ENCODE data around the gene PGBD2. TPM values are rescaled to one million over a fixed set of nuclear protein-coding genes. Genes with fewer than 3 reads are reported as not detected.

Gene PGBD2
- total and polyA plus RNA-seq, 2 of the 13 experiments (the other 11 are each of a cell fraction or from before 2014, with no cell fraction given) = 6.0 to 7.4 TPM

GRCh38 chr1:248873409-248873992 is 32.5 kb upstream of the PGBD2 start (continued):
- TF ChIP-seq ZNF619 (CRISPR knock-in tag; IDR thresholded peaks at IDR 0.05) (0 out of 2 replicates have a peak, but pooled peaks have one; percentile 37), ZBTB26 (CRISPR knock-in tag; IDR thresholded peaks at IDR 0.05; ENCODE audit: borderline replicate concordance) (peak; percentile 80; the same call in 1 of the 2 replicates), NR0B2 (CRISPR knock-in tag; IDR thresholded peaks at IDR 0.05) (peak; percentile 53), SIN3B (IDR thresholded peaks at IDR 0.05; ENCODE audit: low read length) (no peak), MEIS1 (CRISPR knock-in tag; IDR thresholded peaks at IDR 0.05; ENCODE audit: borderline replicate concordance) (0 out of 2 replicates have a peak, but pooled peaks have one; percentile 20), ZHX1 (CRISPR knock-in tag; IDR thresholded peaks at IDR 0.05; ENCODE audit: low read depth) (peak; percentile 67; the same call in 1 of the 2 replicates), ZNF800 (CRISPR knock-in tag; IDR thresholded peaks at IDR 0.05) (peak; percentile 71), CBX5 (CRISPR knock-in tag; IDR thresholded peaks at IDR 0.05; ENCODE audit: borderline replicate concordance) (peak; percentile 56; the same call in 1 of the 2 replicates), CENPBD1 (CRISPR knock-in tag; IDR thresholded peaks at IDR 0.05; ENCODE audit: borderline replicate concordance, low read depth) (no peak), IKZF4 (CRISPR knock-in tag; IDR thresholded peaks at IDR 0.05; ENCODE audit: borderline replicate concordance, low read depth, not compliant biosample characterization) (peak; percentile 17), KAT7 (CRISPR knock-in tag; IDR thresholded peaks at IDR 0.05; ENCODE audit: borderline replicate concordance) (no peak; the same call in 1 of the 2 replicates), GFI1 (CRISPR knock-in tag; IDR thresholded peaks at IDR 0.05; ENCODE audit: borderline replicate concordance) (peak; percentile 45; the same call in 1 of the 2 replicates), ZSCAN21 (CRISPR knock-in tag; IDR thresholded peaks at IDR 0.05; ENCODE audit: borderline replicate concordance) (peak; percentile 67; the same call in 1 of the 2 replicates), MXD3 (CRISPR knock-in tag; IDR thresholded peaks at IDR 0.05) (peak; percentile 60; the same call in 1 of the 2 replicates), ZNF768 (CRISPR knock-in tag; IDR thresholded peaks at IDR 0.05) (no peak)

All from HepG2 (cell line).